Peyer's patch (tissue), 4 donors: Measurements from ENCODE around the gene GGT1.

Experiments
- CTCF ChIP-seq, 6 experiments: fragments of 450-650 bp in 4 of 6; fragments of 200-600 bp in 2 of 6; sonication (generic) in 1 of 6; IDR thresholded peaks; one replicate each; pipeline ENCODE4 v1.5.1; 2017 to 2019; ENCODE audit warnings: antibody characterized with exemption in 6 of 6, mild to moderate bottlenecking in 3 of 6, moderate library complexity in 1 of 6
- POLR2A ChIP-seq, 2 donors: fragments of 450-650 bp; IDR thresholded peaks; one replicate each; pipeline ENCODE4 v1.5.1; 2017; ENCODE audit warnings: antibody characterized with exemption in 2 of 2, mild to moderate bottlenecking in 2 of 2, moderate library complexity in 2 of 2

GRCh38 chr22:24592058-24592850 lies 10.7 kb upstream of the GGT1 start:
- TF ChIP-seq CTCF (IDR thresholded peaks at IDR 0.05) (no peak), POLR2A (IDR thresholded peaks at IDR 0.05) (no peak)
